GM18519 (cell line): ENCODE data around the gene SIT1.
A peak's percentile ranks its signal among the peaks of the same experiment; 100 is the strongest.

Source experiments
- ATAC-seq: cut with Tn5 transposase; IDR thresholded peaks from one replicate; pipeline ENCODE4 v1.9.1; 2021; ENCODE audit warnings: mild to moderate bottlenecking, moderate library complexity; ENCODE audit not compliant: unreplicated experiment, low FRiP score

Gene SIT1

GRCh38 chr9:35650341-35651158, at the start of gene SIT1:
TSS of gene SIT1 (minus strand) at chr9:35650931. CDS start at chr9:35650853, 78 bp downstream.
- no peak for ATAC-seq

- no peak for ATAC-seq
These were observed 49.3 kb upstream of the SIT1 start for GRCh38 chr9:35700031-35700430.

GRCh38 chr9:35698231-35698630, 47.5 kb upstream of the SIT1 start:
- no peak for ATAC-seq

GRCh38 chr9:35697486-35697885, 46.8 kb upstream of the SIT1 start:
- ATAC-seq = no peak

- ATAC-seq = peak; percentile 64
These were observed 45.9 kb upstream of the SIT1 start for GRCh38 chr9:35696520-35697215.

- no peak for ATAC-seq
These were observed 45.2 kb upstream of the SIT1 start for GRCh38 chr9:35695943-35696401.

GRCh38 chr9:35691757-35692301, 41.1 kb upstream of the SIT1 start:
- ATAC-seq = no peak

GRCh38 chr9:35691334-35691650, 40.6 kb upstream of the SIT1 start:
- no peak for ATAC-seq

GRCh38 chr9:35690614-35691333, 40.0 kb upstream of the SIT1 start:
- no peak for ATAC-seq

GRCh38 chr9:35690294-35690613, 39.5 kb upstream of the SIT1 start:
- ATAC-seq = no peak

GRCh38 chr9:35689542-35690293, 39.0 kb upstream of the SIT1 start, which contains the start of gene TPM2:
TSS of gene TPM2 (minus strand) at chr9:35689925. CDS start at chr9:35689817, 108 bp downstream.
- ATAC-seq = no peak

GRCh38 chr9:35688558-35689541, 38.1 kb upstream of the SIT1 start:
- ATAC-seq = no peak

- ATAC-seq = no peak
These were observed 37.3 kb upstream of the SIT1 start for GRCh38 chr9:35687972-35688557.

GRCh38 chr9:35687306-35687705, 36.6 kb upstream of the SIT1 start:
- ATAC-seq = no peak

- ATAC-seq = no peak
These were observed 35.8 kb upstream of the SIT1 start for GRCh38 chr9:35686222-35687203.

- no peak for ATAC-seq
These were observed 34.8 kb upstream of the SIT1 start for GRCh38 chr9:35685506-35685905.

GRCh38 chr9:35684921-35685320, 34.2 kb upstream of the SIT1 start:
- ATAC-seq = no peak

- ATAC-seq = no peak
These were observed 32.6 kb upstream of the SIT1 start for GRCh38 chr9:35683323-35683722.
